Measurements from ENCODE around the gene STK17A.

DNA sequence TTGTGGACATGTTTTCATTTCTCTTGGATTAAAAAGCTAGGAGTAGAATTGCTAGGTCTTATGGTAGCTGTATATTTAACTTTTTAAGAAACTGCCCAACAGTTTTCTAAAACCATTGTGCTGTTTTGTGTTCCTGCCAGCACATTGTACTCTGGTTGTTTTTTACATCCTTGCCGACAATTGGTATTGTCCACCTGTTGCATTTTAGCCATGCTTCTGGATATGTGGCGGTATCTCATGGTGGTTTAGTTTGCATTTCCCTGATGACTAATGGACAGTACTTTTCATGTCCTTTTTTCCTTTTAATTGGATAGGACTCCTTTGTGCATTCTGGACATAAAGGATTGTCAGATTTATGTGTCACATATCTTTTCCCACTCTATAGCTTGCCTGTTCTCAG lies 45.5 kb downstream of the STK17A start:
- no peak for TF ChIP-seq CTCF (IDR thresholded peaks at IDR 0.05; ENCODE audit: low read depth, low read length)
- TF ChIP-seq POLR2A (IDR thresholded peaks at IDR 0.05; ENCODE audit: extremely low read depth, insufficient read length), result no peak
- TF ChIP-seq MYC (IDR thresholded peaks at IDR 0.05; ENCODE audit: low read depth, low read length), result no peak

Data from NB4 (cell line).